NCI-H82 treated with DMSO at 0.1 percent for 48 hours (cell line): Measurements from ENCODE around the gene ASXL2.

Experiments
- DNase-seq: peaks from one replicate; lab custom pipeline; 2025; ENCODE audit not compliant: unreplicated experiment; lab: John Stamatoyannopoulos, UW

Gene ASXL2

GRCh38 chr2:25698752-25699151 is 179.5 kb downstream of the ASXL2 start:
- no peak for DNase-seq

GRCh38 chr2:25697559-25698341 is 180.5 kb downstream of the ASXL2 start:
- DNase-seq = no peak

- DNase-seq = no peak
Measured at GRCh38 chr2:25692737-25693445, 185.4 kb downstream of the ASXL2 start.

GRCh38 chr2:25692143-25692542 is 186.1 kb downstream of the ASXL2 start:
- DNase-seq = no peak

GRCh38 chr2:25690058-25690457 is 188.2 kb downstream of the ASXL2 start:
- no peak for DNase-seq

GRCh38 chr2:25688236-25688635 is 190.1 kb downstream of the ASXL2 start:
- no peak for DNase-seq

- DNase-seq = no peak
Measured at GRCh38 chr2:25685741-25686140, 192.5 kb downstream of the ASXL2 start.

- no peak for DNase-seq
Measured at GRCh38 chr2:25684577-25685473, 193.5 kb downstream of the ASXL2 start.
